Stimulated activated CD4-positive, alpha-beta T cell treated with anti-CD3 and anti-CD28 coated beads, Interleukin-4, amount 100 ng/mL, for 24 hours (primary cell): ENCODE results near the gene MAP1LC3A.

Source experiments
- DNase-seq: peaks from one replicate; pipeline ENCODE4 v3.0.0-alpha.2; 2020

The MAP1LC3A gene

GRCh38 chr20:34578521-34578920, 20.0 kb downstream of the MAP1LC3A start:
- no peak for DNase-seq

- DNase-seq, result no peak
Observed at GRCh38 chr20:34579191-34579978, 20.9 kb downstream of the MAP1LC3A start.

- DNase-seq, result no peak
Observed at GRCh38 chr20:34579979-34580940, 21.7 kb downstream of the MAP1LC3A start.

GRCh38 chr20:34581341-34582184, 23.0 kb downstream of the MAP1LC3A start:
- peak; percentile 16 for DNase-seq

- DNase-seq, result no peak
Observed at GRCh38 chr20:34582221-34582620, 23.7 kb downstream of the MAP1LC3A start.

- DNase-seq, result no peak
Observed at GRCh38 chr20:34582911-34583310, 24.4 kb downstream of the MAP1LC3A start.

GRCh38 chr20:34583544-34583943, 25.0 kb downstream of the MAP1LC3A start:
- DNase-seq, result no peak

- no peak for DNase-seq
Observed at GRCh38 chr20:34585019-34585418, 26.5 kb downstream of the MAP1LC3A start.

- no peak for DNase-seq
Observed at GRCh38 chr20:34586488-34587163, 28.1 kb downstream of the MAP1LC3A start.

GRCh38 chr20:34595377-34596184, 37.1 kb downstream of the MAP1LC3A start:
- no peak for DNase-seq

GRCh38 chr20:34600892-34601653, 42.6 kb downstream of the MAP1LC3A start:
- no peak for DNase-seq

- no peak for DNase-seq
Observed at GRCh38 chr20:34604980-34605788, 46.7 kb downstream of the MAP1LC3A start.

GRCh38 chr20:34607066-34607465, 48.5 kb downstream of the MAP1LC3A start:
- no peak for DNase-seq
